ENCODE measurements around the gene MAN1C1. TPM values are rescaled to one million over a fixed set of nuclear protein-coding genes. Genes with fewer than 3 reads are reported as not detected.
A peak's percentile ranks its signal among the peaks of the same experiment; 100 is the strongest.

MAN1C1 gene
- total and polyA plus RNA-seq, 4 donors, result 2.8 to 32.2 (median 14.5) TPM

- DNase-seq (peak in 1 of 2 donors; percentile 76), ATAC-seq (ENCODE audit: low FRiP score) (no peak)
- H3K4me1 ChIP-seq (ENCODE audit: control insufficient read depth in 1 of 2, insufficient read depth in 2 of 2, low read length in 2 of 2), result no peaks in the 10 kb centered on the region
- no peaks in the 10 kb centered on the region for H3K27me3 ChIP-seq (ENCODE audit: control insufficient read depth in 1 of 2, insufficient read depth in 2 of 2, low read length in 1 of 2)
- WGBS, 2 donors, result 79 to 82% methylated on average over 16 of the region's 16 CpGs
- H3K4me3 ChIP-seq (ENCODE audit: low read length in 2 of 2), result no peak overlapping the region
- H3K9me3 ChIP-seq (ENCODE audit: control insufficient read depth, low read length), result no peaks in the 10 kb centered on the region
- intact Hi-C loops (cut with DNase I), result no loop called here
- no peak overlapping the region for H3K27ac ChIP-seq (ENCODE audit: low read depth in 1 of 2, low read length in 2 of 2)
- no peaks in the 10 kb centered on the region for H3K36me3 ChIP-seq (ENCODE audit: control insufficient read depth in 1 of 2, insufficient read depth in 2 of 2, low read length in 1 of 2)
Observed at GRCh38 chr1:25711555-25712298, 95.1 kb downstream of the MAN1C1 start.

GRCh38 chr1:25712299-25712970, 95.8 kb downstream of the MAN1C1 start:
- WGBS, 2 donors, result 94 to 98% methylated on average over 8 of the region's 8 CpGs
- Histone ChIP-seq H3K27me3 (ENCODE audit: control insufficient read depth in 1 of 2, insufficient read depth in 2 of 2, low read length in 1 of 2) (no peaks in the 10 kb centered on the region), H3K36me3 (ENCODE audit: control insufficient read depth in 1 of 2, insufficient read depth in 2 of 2, low read length in 1 of 2) (no peaks in the 10 kb centered on the region), H3K9me3 (ENCODE audit: control insufficient read depth, low read length) (no peaks in the 10 kb centered on the region), H3K4me1 (ENCODE audit: control insufficient read depth in 1 of 2, insufficient read depth in 2 of 2, low read length in 2 of 2) (no peaks in the 10 kb centered on the region), H3K4me3 (ENCODE audit: low read length in 2 of 2) (no peak overlapping the region), H3K27ac (ENCODE audit: low read depth in 1 of 2, low read length in 2 of 2) (no peak overlapping the region)
- DNase-seq (peak in 1 of 2 donors; percentile 33), ATAC-seq (ENCODE audit: low FRiP score) (no peak)
- intact Hi-C loops (cut with DNase I), result no loop called here

GRCh38 chr1:25713961-25714360, 97.4 kb downstream of the MAN1C1 start:
- no peaks in the 10 kb centered on the region for H3K4me1 ChIP-seq (ENCODE audit: control insufficient read depth in 1 of 2, insufficient read depth in 2 of 2, low read length in 2 of 2)
- no peak overlapping the region for H3K4me3 ChIP-seq (ENCODE audit: low read length in 2 of 2)
- no peaks in the 10 kb centered on the region for H3K36me3 ChIP-seq (ENCODE audit: control insufficient read depth in 1 of 2, insufficient read depth in 2 of 2, low read length in 1 of 2)
- no peaks in the 10 kb centered on the region for H3K9me3 ChIP-seq (ENCODE audit: control insufficient read depth, low read length)
- no peak for DNase-seq
- intact Hi-C loops (cut with DNase I), result no loop called here
- ATAC-seq (ENCODE audit: low FRiP score), result no peak
- 95 to 97% methylated on average over 4 of the region's 4 CpGs for WGBS, 2 donors
- H3K27ac ChIP-seq (ENCODE audit: low read depth in 1 of 2, low read length in 2 of 2), result no peak overlapping the region
- H3K27me3 ChIP-seq (ENCODE audit: control insufficient read depth in 1 of 2, insufficient read depth in 2 of 2, low read length in 1 of 2), result no peaks in the 10 kb centered on the region

GRCh38 chr1:25714372-25714931, 97.9 kb downstream of the MAN1C1 start:
- DNase-seq, result no peak
- Histone ChIP-seq H3K4me3 (ENCODE audit: low read length in 2 of 2) (no peak overlapping the region), H3K4me1 (ENCODE audit: control insufficient read depth in 1 of 2, insufficient read depth in 2 of 2, low read length in 2 of 2) (no peaks in the 10 kb centered on the region), H3K27ac (ENCODE audit: low read depth in 1 of 2, low read length in 2 of 2) (no peak overlapping the region), H3K36me3 (ENCODE audit: control insufficient read depth in 1 of 2, insufficient read depth in 2 of 2, low read length in 1 of 2) (no peaks in the 10 kb centered on the region), H3K9me3 (ENCODE audit: control insufficient read depth, low read length) (no peaks in the 10 kb centered on the region), H3K27me3 (ENCODE audit: control insufficient read depth in 1 of 2, insufficient read depth in 2 of 2, low read length in 1 of 2) (no peaks in the 10 kb centered on the region)
- intact Hi-C loops (cut with DNase I), result no loop called here
- 66 to 70% methylated on average over 2 of the region's 2 CpGs for WGBS, 2 donors
- no peak for ATAC-seq (ENCODE audit: low FRiP score)

GRCh38 chr1:25715888-25716287, 99.3 kb downstream of the MAN1C1 start:
- Histone ChIP-seq H3K9me3 (ENCODE audit: control insufficient read depth, low read length) (no peaks in the 10 kb centered on the region), H3K4me3 (ENCODE audit: low read length in 2 of 2) (no peak overlapping the region), H3K27ac (ENCODE audit: low read depth in 1 of 2, low read length in 2 of 2) (no peak overlapping the region), H3K36me3 (ENCODE audit: control insufficient read depth in 1 of 2, insufficient read depth in 2 of 2, low read length in 1 of 2) (no peaks in the 10 kb centered on the region), H3K27me3 (ENCODE audit: control insufficient read depth in 1 of 2, insufficient read depth in 2 of 2, low read length in 1 of 2) (no peaks in the 10 kb centered on the region), H3K4me1 (ENCODE audit: control insufficient read depth in 1 of 2, insufficient read depth in 2 of 2, low read length in 2 of 2) (no peaks in the 10 kb centered on the region)
- DNase-seq, result peak in 1 of 2 donors; percentile 19
- ATAC-seq (ENCODE audit: low FRiP score), result no peak
- intact Hi-C loops (cut with DNase I), result no loop called here
- 96 to 97% methylated on average over 5 of the region's 5 CpGs for WGBS, 2 donors

GRCh38 chr1:25716320-25716719, 99.7 kb downstream of the MAN1C1 start:
- no peaks in the 10 kb centered on the region for H3K36me3 ChIP-seq (ENCODE audit: control insufficient read depth in 1 of 2, insufficient read depth in 2 of 2, low read length in 1 of 2)
- WGBS, 2 donors, result 91 to 92% methylated on average over 5 of the region's 5 CpGs
- no peaks in the 10 kb centered on the region for H3K4me1 ChIP-seq (ENCODE audit: control insufficient read depth in 1 of 2, insufficient read depth in 2 of 2, low read length in 2 of 2)
- ATAC-seq (ENCODE audit: low FRiP score), result no peak
- intact Hi-C loops (cut with DNase I), result no loop called here
- H3K27ac ChIP-seq (ENCODE audit: low read depth in 1 of 2, low read length in 2 of 2), result no peak overlapping the region
- no peaks in the 10 kb centered on the region for H3K9me3 ChIP-seq (ENCODE audit: control insufficient read depth, low read length)
- no peaks in the 10 kb centered on the region for H3K27me3 ChIP-seq (ENCODE audit: control insufficient read depth in 1 of 2, insufficient read depth in 2 of 2, low read length in 1 of 2)
- peak in 1 of 2 donors; percentile 28 for DNase-seq
- no peak overlapping the region for H3K4me3 ChIP-seq (ENCODE audit: low read length in 2 of 2)

GRCh38 chr1:25718732-25719131, 102.1 kb downstream of the MAN1C1 start:
- Histone ChIP-seq H3K27ac (ENCODE audit: low read depth in 1 of 2, low read length in 2 of 2) (no peak overlapping the region), H3K4me3 (ENCODE audit: low read length in 2 of 2) (no peak overlapping the region), H3K9me3 (ENCODE audit: control insufficient read depth, low read length) (no peaks in the 10 kb centered on the region), H3K4me1 (ENCODE audit: control insufficient read depth in 1 of 2, insufficient read depth in 2 of 2, low read length in 2 of 2) (no peaks in the 10 kb centered on the region), H3K27me3 (ENCODE audit: control insufficient read depth in 1 of 2, insufficient read depth in 2 of 2, low read length in 1 of 2) (no peaks in the 10 kb centered on the region), H3K36me3 (ENCODE audit: control insufficient read depth in 1 of 2, insufficient read depth in 2 of 2, low read length in 1 of 2) (no peaks in the 10 kb centered on the region)
- ATAC-seq (ENCODE audit: low FRiP score), result no peak
- intact Hi-C loops (cut with DNase I), result no loop called here
- DNase-seq, result no peak
- 94 to 97% methylated on average over 2 of the region's 2 CpGs for WGBS, 2 donors

- H3K27me3 ChIP-seq (ENCODE audit: control insufficient read depth in 1 of 2, insufficient read depth in 2 of 2, low read length in 1 of 2), result no peaks in the 10 kb centered on the region
- 82 to 83% methylated on average over 5 of the region's 5 CpGs for WGBS, 2 donors
- intact Hi-C loops (cut with DNase I), result no loop called here
- DNase-seq, result no peak
- H3K4me1 ChIP-seq (ENCODE audit: control insufficient read depth in 1 of 2, insufficient read depth in 2 of 2, low read length in 2 of 2), result no peaks in the 10 kb centered on the region
- no peak for ATAC-seq (ENCODE audit: low FRiP score)
- H3K36me3 ChIP-seq (ENCODE audit: control insufficient read depth in 1 of 2, insufficient read depth in 2 of 2, low read length in 1 of 2), result no peaks in the 10 kb centered on the region
- no peaks in the 10 kb centered on the region for H3K9me3 ChIP-seq (ENCODE audit: control insufficient read depth, low read length)
- no peak overlapping the region for H3K27ac ChIP-seq (ENCODE audit: low read depth in 1 of 2, low read length in 2 of 2)
- H3K4me3 ChIP-seq (ENCODE audit: low read length in 2 of 2), result no peak overlapping the region
Observed at GRCh38 chr1:25720624-25721023, 104.0 kb downstream of the MAN1C1 start.

All from aorta (tissue), 5 donors.